PC-3 (cell line): ENCODE measurements around the gene ABAT.

Source experiments
- CTCF ChIP-seq: fragments of 300-600 bp; sonication (generic); conservative IDR thresholded peaks from 2 replicates; pipeline ENCODE4 v1.5.1; 2017; ENCODE audit warnings: antibody characterized with exemption, low read depth, mild to moderate bottlenecking, low read length
- EZH2 ChIP-seq: fragments of 300-600 bp; sonication (generic); IDR thresholded peaks from one replicate; pipeline ENCODE4 v1.6.1; 2017; ENCODE audit warnings: antibody characterized with exemption, mild to moderate bottlenecking, low read length; ENCODE audit not compliant: unreplicated experiment
- EZH2phosphoT487 ChIP-seq: fragments of 300-600 bp; sonication (generic); IDR thresholded peaks from 2 replicates; pipeline ENCODE4 v1.6.1; 2018; ENCODE audit warnings: mild to moderate bottlenecking, antibody characterized with exemption, low read length, borderline replicate concordance

- TF ChIP-seq CTCF (no peak), EZH2 (no peak), EZH2phosphoT487 (no peak)
Observed at GRCh38 chr16:8797364-8798173, 123.2 kb downstream of the ABAT start, which contains the start of the genes PMM2 and TMEM186.
